Umbilical cord (tissue), 2 donors: Measurements from ENCODE around the gene CLEC4F. TPM values are rescaled to one million over a fixed set of nuclear protein-coding genes. Genes with fewer than 3 reads are reported as not detected.

Experiments
- DNase-seq: peaks from one replicate; pipeline ENCODE4 v3.0.0-alpha.2; 2015; ENCODE audit warnings: low spot score
- total RNA-seq: library from RNA; depleted of rRNA; stranded (reverse); fragments of >200 nt; gene quantifications from one replicate; pipeline ENCODE4 v1.2.3, GENCODE V29; 2014; ENCODE audit warnings: low replicate concordance; ENCODE audit not compliant: insufficient read depth

Gene CLEC4F, protein sequence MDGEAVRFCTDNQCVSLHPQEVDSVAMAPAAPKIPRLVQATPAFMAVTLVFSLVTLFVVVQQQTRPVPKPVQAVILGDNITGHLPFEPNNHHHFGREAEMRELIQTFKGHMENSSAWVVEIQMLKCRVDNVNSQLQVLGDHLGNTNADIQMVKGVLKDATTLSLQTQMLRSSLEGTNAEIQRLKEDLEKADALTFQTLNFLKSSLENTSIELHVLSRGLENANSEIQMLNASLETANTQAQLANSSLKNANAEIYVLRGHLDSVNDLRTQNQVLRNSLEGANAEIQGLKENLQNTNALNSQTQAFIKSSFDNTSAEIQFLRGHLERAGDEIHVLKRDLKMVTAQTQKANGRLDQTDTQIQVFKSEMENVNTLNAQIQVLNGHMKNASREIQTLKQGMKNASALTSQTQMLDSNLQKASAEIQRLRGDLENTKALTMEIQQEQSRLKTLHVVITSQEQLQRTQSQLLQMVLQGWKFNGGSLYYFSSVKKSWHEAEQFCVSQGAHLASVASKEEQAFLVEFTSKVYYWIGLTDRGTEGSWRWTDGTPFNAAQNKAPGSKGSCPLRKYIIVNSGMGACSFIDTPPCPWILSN
- not detected for total RNA-seq

DNA sequence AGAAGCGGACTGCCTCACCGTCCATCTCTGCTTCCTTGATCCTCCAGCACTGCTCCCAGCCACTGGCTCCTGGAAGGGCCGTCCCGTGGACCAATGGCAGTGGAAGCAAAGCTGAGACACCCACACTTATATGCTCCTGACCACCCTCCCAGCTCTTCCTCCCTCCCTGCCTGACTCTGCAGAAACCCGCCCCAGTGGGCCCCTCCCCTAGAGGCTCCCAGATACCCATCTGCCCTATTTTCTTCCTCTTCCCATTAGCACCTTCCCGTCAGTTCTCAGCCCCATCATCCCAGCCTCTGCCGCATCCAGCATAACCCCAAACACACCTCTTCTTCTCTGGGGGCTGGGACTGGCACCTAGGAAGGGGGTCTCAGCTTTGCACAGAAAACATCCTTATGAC lies at the start of gene CLEC4F:
Gene CLEC4F, minus strand, starts transcription at position 101 of the 400 bp plus-strand sequence. Its CDS starts 76 bp downstream, at position 25.
- DNase-seq, result no peak

DNA sequence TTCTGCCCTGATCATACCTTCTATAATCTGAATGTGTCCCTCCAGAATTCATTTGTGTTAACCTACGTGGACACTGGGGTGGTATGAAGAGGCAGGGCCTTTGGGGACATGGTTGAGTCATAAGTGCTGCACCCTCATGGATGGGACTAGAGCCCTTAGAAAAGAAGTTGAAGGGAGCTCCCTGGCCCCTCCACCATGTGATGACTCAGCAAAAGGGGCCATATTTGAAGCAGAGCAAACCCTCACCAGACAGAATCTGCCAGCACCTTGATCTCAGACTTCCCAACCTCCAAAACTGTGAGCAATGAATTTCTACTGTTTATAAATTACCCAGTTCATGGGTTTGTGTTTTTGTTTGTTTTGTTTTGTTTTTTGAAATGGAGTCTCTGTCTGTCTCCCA lies 48.6 kb upstream of the CLEC4F start:
- no peak for DNase-seq

DNA sequence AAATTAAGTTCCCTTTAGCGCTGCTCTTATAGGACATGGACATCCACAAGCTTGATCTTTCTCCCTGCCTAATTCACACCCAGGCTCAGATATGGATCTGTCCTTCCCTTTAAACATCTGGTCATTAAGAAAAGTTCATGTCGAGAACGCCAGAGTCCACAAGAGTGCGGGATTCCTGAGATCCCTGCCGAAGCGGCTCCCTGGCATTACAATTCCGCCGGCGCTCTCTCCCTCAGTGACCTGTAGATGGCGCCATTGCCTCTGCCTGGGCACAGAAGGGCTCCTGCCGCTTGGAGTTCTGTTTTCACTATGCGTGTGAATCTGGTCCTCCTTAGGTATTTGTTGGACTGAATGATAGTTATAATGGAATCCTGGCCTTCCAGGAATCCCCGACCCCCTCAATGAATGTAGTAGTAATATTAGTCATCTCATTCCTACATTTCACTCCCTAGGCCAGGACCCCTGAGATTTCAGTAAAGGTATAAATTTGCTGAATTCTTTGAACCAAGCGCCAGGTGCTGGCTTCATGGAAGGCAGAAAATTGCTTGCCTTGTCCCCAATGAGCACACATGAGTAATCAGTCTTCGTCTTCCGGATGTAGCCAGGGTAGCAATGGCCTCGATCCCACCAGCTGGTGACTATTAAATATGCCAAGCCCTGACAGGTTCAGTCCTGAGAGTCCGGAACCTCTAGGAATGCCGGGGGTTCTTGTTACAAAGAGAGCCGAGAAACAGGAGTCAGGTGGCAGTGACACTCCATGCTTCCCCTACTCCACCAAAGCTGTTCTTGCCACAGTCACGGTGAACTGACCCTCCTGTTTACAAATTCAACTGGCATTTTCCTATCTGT lies 41.6 kb upstream of the CLEC4F start:
- DNase-seq, result peak; percentile 80

DNA sequence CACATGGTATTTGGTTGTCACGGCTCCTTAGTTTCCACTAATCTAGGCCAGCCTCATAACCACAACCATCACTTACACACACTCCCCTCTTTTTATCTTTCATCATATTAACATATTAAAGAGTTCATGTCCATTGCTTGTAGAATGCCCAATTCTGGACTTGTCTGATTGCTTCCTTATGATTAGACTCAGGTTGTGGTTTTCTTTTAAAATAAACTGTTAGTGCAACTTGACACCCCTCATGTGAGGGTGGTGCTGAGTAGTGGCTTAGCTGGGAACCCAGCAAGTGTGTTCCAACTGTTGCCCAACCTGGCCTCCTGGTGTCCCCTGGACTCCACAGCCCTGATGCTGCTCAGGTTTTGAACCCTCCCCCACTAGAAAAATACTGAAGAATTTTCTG lies 35.3 kb upstream of the CLEC4F start:
- no peak for DNase-seq

DNA sequence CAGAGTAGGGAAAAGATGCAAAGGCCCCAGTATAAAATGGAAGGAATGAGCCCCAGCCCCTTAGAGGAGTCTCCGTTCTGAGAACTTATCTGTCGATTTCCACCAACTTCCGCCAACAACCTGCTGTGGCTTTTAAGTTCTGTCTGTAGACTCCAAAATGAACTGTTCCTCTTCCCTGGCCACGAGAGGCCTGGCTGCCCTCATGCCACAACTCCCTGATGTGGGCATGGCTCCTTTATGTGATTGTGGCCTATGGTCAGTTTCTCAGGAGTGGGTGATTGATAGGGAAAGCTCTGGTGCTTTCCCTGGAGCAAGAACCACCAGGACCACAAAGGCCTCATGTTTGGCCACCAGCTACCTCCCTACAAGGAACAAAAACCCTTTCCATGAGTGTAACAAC lies 34.0 kb upstream of the CLEC4F start:
- no peak for DNase-seq

DNA sequence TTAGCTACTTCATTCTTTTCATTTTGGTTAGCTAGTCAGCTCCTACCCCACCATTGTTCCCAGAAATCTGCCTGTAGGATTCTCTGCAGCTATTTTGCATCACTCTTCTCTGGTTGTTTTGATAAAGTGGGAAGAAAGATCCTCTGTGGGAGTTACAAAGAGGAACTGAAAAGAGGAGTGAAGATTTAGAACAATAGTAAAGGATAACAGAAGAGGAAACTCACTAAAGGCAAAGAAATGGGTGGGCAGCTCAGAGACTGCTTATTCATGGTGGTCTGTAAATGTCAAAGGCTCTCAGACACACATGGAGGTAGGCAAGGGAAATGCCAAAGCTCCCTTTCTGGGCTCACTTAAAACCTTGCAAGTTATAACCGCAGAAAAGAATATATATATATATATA lies 32.4 kb upstream of the CLEC4F start:
- no peak for DNase-seq

DNA sequence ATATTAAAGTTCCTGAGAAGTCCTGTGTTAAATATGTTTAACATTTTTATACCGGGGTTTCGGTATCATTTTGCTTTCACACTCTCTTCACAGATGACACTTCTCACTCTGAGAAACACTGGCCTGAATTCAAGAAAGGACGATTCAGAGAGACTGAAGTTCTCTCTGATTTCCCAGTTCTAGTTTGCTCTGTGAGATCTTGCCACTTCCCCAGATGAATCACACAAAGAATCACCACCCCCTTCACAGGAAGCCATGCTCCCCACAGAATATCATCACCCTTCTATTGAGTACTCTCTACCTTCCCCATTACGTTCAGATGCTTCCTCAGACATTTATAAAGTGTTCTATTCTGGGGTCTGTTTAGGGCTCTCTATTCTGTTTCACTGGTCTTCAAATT lies 31.3 kb upstream of the CLEC4F start:
- DNase-seq, result no peak

DNA sequence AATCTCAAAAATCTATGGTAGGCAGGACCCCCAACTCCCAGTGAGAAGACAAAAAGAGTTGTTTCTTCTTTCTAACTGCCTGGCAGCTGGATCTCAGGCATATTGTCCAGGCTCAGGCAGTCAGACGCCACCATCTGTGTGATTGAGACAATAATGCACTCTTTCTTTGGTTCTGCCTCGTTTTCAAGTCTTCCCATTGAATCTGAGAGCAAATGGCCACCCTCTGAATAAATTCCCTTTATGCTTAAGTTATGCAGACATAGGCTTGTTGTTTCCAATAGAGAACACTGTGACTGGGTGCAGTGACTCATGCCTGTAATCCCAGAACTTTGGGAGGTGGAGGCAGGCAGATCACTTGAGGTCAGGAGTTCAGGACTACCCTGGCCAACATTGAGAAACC lies 30.5 kb upstream of the CLEC4F start:
- DNase-seq, result no peak

DNA sequence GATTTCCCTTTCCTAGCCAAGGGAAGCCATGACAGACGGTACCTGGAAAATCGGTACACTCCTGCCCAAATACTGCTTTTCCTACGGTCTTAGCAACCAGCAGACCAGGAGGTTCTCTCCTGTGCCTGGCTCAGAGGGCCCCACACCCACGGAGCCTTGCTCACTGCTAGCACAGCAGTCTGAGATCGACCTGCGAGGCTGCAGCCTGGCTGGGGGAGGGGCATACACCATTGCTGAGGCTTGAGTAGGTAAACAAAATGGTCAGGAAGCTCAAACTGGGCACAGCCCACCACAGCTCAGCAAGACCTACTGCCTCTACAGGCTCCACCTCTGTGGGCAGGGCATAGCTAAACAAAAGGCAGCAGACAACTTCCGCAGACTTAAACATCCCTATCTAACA lies 22.0 kb upstream of the CLEC4F start:
- DNase-seq, result no peak

DNA sequence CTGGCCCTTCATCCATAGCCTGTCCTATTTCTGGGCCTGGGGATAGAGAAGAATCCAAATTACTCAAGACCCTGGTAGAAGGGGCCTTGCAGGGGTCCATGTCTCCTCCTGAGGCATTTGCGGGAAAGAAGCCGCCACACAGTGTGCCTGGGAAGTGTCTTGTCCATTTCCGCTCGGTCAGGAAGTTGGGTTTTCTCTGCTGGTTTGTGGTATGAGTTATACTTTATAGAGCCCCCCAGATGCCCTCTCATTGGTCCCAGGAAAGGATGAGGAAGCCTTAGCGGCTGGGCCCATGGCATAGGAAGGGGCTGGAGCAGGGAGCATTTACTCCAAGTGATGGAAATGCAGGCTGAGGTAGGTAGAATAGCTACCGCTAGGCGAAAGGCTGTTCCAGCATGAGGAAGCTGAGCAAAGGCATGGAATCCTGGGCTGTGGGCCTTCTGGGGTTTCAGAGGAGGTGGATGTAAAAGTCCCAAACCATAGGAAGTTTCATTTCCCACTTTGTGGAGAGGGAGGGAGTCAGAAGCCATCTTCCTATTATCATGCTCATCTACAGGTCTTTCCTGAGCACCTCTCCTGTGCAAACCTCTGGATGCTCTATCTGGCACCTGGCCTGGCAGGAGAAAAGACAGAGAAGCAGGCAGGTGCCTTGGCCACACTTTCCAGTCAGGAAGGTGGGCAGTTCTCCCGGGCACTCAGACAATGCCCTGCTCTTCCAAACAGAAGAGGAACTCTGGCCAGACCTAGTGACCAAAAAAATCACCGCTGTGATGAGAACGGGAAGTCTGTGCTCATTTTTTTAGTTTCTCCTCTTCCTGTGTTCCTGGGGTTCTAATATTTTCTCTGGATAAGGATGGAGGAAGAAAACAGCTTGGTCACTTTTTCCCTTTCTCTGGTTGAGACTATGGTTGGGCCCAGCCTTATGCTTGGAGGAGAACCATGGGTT lies 17.9 kb upstream of the CLEC4F start:
- DNase-seq, result no peak

DNA sequence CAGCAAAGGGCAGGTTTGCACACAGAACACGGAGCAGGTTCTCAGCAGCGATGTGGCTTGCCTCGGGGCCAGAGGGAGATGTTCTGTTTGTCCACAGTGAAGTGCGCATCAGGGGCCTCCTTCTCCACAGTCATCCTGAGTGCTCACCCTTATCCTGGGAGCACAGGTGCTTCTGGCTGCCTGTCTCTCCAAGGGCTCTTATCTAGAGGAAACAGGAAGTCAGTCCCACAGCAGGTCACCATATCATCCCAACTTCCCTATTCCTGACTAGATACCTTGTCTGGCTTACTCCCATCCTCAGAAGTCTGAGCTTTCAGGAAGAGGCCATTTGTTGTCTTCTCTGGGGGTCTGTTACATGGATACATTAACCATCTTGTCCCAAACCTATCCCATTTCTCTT lies 15.2 kb upstream of the CLEC4F start, which contains the start of gene CD207:
Gene CD207, minus strand, starts transcription at position 174 of the 400 bp plus-strand sequence. Its CDS starts 40 bp downstream, at position 134.
- DNase-seq, result no peak

DNA sequence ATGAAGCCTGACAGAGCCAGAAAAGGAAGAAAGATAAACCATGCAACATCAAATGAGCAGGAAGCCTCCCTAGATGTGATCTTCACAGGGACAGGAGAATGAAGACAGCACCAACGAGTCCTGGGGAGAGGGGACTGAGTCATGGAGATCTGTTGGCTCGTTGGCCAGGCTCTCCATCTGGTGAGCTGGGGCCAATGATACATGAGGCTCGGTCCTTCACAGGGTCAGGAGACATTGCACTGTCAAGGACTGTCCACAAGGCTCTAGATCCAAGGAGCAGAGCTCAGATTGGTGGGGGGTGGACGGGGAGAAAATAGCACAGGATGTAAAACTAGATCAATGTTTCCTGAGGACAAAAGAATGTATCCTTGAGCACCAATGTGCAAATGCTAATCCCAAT lies 14.5 kb upstream of the CLEC4F start:
- DNase-seq, result no peak

DNA sequence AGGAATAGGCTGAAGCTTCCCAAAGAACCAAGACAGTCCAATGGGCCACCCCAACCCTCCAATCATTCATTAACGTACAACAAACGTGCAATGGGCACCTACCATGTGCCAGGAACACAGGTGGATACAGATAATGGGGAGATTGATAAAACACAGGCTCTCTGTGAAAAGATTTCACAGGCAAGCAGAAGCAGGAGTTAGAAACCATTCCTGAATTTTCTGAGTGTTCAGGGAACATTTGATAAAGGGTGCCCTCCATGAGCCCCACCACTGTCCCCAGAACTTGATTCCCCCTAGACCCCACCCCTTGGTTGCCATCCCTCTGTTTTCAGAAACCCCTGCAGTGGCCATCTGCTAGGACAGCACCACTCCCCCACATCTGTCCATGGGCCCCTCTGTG lies 13.7 kb upstream of the CLEC4F start:
- no peak for DNase-seq

DNA sequence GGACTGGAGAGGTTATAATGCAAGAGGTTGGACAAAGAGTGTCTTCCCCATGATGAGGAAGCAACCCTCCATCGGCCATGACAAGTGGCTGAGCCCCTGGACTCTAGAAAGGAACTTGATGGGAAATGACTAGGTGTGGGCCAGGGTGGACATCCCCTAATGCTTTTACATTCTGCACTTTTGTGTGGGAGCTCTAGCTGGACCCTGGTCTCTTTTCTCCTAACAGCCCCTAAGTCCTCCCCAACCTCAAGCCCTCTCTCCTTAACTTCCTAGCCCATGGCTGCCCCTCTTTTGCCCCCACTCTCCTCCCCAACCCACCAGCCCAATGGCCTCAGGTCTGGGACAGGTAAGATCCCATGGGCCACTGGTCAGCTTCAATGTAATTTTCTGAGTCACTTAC lies 12.8 kb upstream of the CLEC4F start:
- no peak for DNase-seq

DNA sequence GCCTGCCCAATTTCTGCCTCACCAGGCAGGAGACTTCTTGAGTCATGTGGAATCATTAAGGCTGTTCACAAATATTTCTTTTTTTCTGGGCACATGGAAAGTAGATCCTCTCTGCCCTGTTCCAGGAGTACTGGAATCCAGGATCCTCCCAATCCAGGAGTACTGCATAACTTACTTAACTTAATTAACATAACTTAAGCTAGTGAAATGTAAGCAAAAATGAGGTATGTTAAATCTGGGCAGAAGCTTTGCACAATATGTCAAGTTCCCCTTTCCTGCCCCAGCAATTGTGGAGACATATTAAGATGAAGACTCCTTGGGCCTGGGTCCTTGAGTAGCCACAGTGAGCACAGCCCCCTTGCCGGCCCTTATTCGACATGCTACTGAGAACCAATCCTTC lies 12.0 kb upstream of the CLEC4F start:
- no peak for DNase-seq

DNA sequence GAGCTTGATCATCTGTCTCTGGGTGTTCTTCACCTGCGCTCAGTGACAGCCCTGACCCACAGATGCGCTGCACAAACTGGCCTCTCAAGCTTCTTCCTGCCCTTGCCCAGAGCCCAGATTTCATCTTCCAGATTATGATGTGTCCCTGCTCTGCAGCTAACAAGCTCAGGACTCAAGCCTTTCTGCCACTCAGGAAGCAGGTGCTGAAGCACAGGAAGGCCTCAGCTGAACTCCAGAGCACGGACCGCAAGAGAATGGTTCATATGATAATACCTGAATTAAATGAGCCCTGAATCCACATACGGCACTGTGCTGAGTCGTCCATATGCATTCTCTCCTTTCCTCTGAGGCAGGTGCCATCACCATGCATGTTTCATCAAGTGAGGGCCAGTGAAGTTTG lies 11.5 kb upstream of the CLEC4F start:
- no peak for DNase-seq

DNA sequence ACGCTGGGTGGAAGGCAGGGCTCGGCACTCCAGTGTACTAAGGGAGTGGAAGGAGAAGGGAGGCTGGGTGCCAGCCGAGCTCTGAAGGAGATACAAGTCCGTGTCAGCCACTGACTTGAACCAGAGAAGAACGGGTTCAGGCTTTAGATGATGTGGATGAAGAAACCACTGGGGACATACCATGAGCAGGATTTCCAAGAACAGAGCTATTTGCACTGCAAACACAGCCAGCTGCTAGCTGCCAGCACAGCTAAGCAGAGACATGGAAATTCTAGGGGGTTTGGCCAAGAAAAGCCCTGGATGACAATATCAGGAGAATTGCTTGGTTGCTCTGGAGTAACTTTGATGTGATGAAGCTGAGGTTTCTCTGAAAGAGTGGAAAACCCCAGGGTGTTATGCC lies 10.0 kb upstream of the CLEC4F start:
- DNase-seq, result peak; percentile 71

DNA sequence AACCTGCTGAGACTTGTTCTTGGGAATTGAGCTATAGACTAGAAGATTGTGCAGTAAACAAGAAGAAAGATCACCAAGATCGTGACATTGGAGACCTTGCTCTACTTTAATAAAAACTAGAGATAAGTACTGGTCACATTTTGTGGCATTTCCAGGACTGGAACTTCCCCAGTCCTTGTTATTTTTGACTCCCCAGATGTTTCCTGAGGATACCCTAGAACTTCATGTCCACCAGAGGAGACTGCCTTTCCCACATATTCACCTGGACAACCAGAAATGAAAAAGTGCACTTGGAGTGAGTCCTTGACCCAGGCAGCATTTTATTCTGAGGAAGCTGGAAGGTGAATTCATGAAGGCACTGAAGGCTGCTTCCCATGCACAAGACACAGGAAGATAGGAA lies 9.5 kb upstream of the CLEC4F start:
- DNase-seq, result no peak

DNA sequence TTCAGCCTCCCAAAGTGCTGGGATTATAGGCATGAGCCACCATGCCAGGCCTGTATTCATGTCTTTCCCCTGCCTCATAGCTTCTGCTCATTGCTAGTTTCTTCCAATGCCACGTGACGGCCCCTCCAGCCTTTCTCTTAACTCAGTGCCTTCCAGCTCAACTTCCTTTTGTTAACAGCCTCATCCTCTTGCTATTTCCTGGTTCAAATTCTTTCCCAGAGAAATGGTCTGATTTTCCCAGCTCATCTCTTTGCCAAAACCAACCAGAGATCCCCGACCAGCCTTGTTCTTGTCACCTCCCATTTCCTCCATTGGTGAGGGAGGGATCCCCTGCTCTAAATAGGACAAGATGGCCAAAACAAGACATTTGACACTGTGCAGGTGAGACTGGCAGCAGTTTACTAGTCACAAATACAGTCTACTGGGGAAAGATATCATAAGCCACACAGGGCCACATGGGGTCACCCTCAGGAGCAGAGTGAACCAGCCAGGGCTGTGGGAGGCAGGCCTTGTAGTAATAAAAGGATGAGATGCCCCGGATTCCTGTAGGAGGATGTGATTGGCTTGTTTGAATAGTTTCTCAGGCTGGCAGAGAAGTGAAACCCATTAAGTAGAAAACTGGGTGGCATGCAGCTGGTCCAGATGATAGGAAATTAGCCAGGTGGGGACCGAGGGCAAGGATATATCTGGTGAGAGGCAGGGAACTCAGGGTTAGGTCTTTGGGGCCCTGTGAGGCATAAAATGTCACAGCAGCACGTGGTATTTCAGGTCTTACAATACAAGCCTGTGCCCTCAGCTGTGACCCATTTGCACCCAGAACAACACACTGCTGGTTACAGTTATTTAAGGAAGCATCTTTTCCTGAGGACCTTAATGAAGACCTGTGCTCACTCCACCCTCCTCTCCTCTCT lies 8.8 kb upstream of the CLEC4F start:
- DNase-seq, result peak; percentile 7

DNA sequence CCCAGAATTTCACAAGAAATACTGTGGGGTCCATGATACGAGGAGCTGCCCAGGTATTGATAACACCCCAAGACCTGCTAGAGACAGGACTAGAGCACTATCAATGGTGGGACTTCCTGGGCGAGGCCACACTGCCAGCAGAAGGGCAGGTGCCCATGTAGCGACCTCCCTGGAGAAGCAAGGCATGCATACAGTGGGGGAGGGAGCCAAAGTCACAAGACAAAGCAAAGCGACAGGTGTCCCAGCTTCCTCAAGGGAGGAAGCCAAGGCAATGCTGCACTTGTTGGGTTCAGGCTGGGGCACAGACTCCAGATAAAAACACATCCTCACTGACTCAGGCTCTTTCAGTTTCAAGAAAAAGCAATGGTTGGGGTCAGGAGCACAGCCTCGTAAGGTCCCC lies 7.7 kb upstream of the CLEC4F start:
- DNase-seq, result no peak
